ENCODE data around the gene CLEC4G.

CLEC4G gene

DNA sequence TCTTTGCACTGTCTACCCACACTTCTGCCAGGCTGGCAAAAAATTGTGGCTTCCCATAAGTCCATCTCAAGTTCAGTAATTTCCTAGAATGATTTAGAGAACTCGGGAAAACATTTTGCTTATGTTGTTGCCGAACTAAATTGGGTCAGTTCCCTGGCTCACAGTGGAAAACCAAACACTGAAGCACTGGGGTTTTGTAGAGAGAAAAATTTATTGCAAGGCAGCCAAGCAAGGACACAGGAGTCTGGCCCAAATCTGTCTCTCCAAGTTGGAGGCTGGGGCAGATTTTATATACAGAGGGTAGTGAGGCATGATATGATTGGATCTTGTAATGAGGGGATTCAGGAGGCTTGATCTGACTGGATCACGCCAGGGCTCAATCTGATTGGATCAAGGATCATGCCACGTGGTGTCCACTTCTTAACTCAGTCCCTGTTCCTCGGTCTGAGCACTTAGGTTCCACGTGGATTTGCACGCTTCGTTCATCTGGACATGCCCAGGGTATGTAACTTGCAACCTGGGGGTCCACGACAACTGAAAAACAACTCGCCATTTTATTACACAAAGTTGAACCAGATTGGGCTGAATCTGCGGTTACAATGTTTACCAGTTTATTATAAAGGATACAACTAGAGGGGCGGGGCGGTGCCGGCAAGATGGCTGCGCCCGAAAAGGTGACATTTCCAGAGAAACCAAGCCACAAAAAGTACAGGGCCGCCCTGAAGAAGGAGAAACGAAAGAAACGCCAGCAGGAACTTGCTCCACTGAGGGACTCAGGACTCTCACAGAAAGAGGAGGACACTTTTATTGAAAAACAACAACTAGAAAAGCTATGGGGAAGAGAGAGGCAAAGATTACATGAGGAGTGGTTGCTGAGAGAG lies 8.1 kb upstream of the CLEC4G start:
- TF ChIP-seq ISL1 (CRISPR knock-in tag; IDR thresholded peaks at IDR 0.05): no peak
- TF ChIP-seq BACH2 (CRISPR knock-in tag; IDR thresholded peaks at IDR 0.05; ENCODE audit: borderline replicate concordance): no peak
- TF ChIP-seq, protein P1, sequence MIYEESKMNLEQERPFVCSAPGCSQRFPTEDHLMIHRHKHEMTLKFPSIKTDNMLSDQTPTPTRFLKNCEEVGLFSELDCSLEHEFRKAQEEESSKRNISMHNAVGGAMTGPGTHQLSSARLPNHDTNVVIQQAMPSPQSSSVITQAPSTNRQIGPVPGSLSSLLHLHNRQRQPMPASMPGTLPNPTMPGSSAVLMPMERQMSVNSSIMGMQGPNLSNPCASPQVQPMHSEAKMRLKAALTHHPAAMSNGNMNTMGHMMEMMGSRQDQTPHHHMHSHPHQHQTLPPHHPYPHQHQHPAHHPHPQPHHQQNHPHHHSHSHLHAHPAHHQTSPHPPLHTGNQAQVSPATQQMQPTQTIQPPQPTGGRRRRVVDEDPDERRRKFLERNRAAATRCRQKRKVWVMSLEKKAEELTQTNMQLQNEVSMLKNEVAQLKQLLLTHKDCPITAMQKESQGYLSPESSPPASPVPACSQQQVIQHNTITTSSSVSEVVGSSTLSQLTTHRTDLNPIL (CRISPR knock-in tag; IDR thresholded peaks at IDR 0.05; ENCODE audit: low read depth): no peak
- TF ChIP-seq ZNF70 (CRISPR knock-in tag; IDR thresholded peaks at IDR 0.05): no peak
- TF ChIP-seq RARB (CRISPR knock-in tag; IDR thresholded peaks at IDR 0.05): no peak
- TF ChIP-seq PPARA (CRISPR knock-in tag; IDR thresholded peaks at IDR 0.05; ENCODE audit: borderline replicate concordance): no peak
- no peak for TF ChIP-seq ZNF565 (CRISPR knock-in tag; conservative IDR thresholded peaks at IDR 0.05; ENCODE audit: low read depth)
- TF ChIP-seq, protein P2, sequence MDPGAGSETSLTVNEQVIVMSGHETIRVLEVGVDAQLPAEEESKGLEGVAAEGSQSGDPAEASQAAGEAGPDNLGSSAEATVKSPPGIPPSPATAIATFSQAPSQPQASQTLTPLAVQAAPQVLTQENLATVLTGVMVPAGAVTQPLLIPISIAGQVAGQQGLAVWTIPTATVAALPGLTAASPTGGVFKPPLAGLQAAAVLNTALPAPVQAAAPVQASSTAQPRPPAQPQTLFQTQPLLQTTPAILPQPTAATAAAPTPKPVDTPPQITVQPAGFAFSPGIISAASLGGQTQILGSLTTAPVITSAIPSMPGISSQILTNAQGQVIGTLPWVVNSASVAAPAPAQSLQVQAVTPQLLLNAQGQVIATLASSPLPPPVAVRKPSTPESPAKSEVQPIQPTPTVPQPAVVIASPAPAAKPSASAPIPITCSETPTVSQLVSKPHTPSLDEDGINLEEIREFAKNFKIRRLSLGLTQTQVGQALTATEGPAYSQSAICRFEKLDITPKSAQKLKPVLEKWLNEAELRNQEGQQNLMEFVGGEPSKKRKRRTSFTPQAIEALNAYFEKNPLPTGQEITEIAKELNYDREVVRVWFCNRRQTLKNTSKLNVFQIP (CRISPR knock-in tag; IDR thresholded peaks at IDR 0.05; ENCODE audit: borderline replicate concordance, low read depth): no peak
- TF ChIP-seq TCF4 (CRISPR knock-in tag; IDR thresholded peaks at IDR 0.05; ENCODE audit: borderline replicate concordance): no peak
- ATAC-seq: no peak

DNA sequence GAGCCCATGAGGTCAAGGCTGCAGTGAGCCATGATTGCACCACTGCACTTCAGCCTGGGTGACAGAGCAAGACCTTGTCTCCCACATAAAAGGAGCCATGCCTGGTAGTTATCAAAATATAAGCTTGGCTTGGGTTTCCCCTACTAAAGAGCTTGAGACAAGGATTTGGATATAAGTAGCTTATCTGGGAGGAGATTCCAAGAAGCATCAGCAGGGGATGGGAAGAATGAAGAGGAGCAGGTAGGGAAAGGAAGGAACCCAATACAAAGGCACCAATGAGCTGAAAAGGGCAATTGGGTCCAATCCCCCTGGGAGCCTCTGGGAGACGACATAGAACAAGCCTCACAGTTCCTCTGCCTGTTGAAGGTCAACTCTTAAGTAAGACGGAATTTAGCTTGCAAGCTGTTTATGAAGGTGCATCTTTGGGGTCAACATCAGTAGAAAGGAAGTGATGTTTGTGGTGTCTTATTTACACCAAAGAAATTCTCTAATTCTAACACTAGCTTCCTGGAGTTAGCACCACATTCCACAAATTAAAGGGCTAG lies 7.4 kb upstream of the CLEC4G start:
- no peak for ATAC-seq
- TF ChIP-seq CSDC2 (CRISPR knock-in tag; IDR thresholded peaks at IDR 0.05) (no peak), RARB (CRISPR knock-in tag; IDR thresholded peaks at IDR 0.05) (no peak), ZNF70 (CRISPR knock-in tag; IDR thresholded peaks at IDR 0.05) (no peak), OSR1 (CRISPR knock-in tag; IDR thresholded peaks at IDR 0.05) (no peak)
- TF ChIP-seq, protein P3, sequence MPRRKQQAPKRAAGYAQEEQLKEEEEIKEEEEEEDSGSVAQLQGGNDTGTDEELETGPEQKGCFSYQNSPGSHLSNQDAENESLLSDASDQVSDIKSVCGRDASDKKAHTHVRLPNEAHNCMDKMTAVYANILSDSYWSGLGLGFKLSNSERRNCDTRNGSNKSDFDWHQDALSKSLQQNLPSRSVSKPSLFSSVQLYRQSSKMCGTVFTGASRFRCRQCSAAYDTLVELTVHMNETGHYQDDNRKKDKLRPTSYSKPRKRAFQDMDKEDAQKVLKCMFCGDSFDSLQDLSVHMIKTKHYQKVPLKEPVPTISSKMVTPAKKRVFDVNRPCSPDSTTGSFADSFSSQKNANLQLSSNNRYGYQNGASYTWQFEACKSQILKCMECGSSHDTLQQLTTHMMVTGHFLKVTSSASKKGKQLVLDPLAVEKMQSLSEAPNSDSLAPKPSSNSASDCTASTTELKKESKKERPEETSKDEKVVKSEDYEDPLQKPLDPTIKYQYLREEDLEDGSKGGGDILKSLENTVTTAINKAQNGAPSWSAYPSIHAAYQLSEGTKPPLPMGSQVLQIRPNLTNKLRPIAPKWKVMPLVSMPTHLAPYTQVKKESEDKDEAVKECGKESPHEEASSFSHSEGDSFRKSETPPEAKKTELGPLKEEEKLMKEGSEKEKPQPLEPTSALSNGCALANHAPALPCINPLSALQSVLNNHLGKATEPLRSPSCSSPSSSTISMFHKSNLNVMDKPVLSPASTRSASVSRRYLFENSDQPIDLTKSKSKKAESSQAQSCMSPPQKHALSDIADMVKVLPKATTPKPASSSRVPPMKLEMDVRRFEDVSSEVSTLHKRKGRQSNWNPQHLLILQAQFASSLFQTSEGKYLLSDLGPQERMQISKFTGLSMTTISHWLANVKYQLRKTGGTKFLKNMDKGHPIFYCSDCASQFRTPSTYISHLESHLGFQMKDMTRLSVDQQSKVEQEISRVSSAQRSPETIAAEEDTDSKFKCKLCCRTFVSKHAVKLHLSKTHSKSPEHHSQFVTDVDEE (CRISPR knock-in tag; IDR thresholded peaks at IDR 0.05): no peak
- TF ChIP-seq, protein P2 (CRISPR knock-in tag; IDR thresholded peaks at IDR 0.05; ENCODE audit: borderline replicate concordance, low read depth): no peak
- TF ChIP-seq, protein P4, sequence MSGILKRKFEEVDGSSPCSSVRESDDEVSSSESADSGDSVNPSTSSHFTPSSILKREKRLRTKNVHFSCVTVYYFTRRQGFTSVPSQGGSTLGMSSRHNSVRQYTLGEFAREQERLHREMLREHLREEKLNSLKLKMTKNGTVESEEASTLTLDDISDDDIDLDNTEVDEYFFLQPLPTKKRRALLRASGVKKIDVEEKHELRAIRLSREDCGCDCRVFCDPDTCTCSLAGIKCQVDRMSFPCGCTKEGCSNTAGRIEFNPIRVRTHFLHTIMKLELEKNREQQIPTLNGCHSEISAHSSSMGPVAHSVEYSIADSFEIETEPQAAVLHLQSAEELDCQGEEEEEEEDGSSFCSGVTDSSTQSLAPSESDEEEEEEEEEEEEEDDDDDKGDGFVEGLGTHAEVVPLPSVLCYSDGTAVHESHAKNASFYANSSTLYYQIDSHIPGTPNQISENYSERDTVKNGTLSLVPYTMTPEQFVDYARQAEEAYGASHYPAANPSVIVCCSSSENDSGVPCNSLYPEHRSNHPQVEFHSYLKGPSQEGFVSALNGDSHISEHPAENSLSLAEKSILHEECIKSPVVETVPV (CRISPR knock-in tag; IDR thresholded peaks at IDR 0.05): no peak

DNA sequence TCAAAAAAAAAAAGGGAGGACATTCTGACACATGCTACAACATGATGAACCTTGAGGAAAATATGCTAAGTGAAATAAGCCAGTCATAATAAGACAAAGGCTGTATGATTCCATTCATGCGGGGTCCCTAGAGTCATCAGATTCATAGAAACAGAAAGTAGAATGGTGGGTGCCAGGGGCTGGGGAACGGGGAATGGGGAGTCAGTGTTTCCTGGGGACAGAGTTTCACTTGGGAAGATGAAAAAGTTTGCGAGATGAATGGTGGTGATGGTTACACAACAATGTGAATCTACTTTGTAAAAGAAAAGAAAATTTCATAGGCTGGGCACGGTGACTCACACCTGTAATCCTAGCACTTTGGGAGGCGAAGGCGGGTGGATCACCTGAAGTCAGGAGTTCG lies 6.1 kb upstream of the CLEC4G start:
- TF ChIP-seq ZNF8 (CRISPR knock-in tag; IDR thresholded peaks at IDR 0.05) (no peak), TCF4 (CRISPR knock-in tag; IDR thresholded peaks at IDR 0.05; ENCODE audit: borderline replicate concordance) (no peak), ZC3H10 (CRISPR knock-in tag; IDR thresholded peaks at IDR 0.05) (no peak), SNAI2 (CRISPR knock-in tag; IDR thresholded peaks at IDR 0.05) (no peak), ISL1 (CRISPR knock-in tag; IDR thresholded peaks at IDR 0.05) (no peak), CSDC2 (CRISPR knock-in tag; IDR thresholded peaks at IDR 0.05) (no peak), GLIS3 (CRISPR knock-in tag; IDR thresholded peaks at IDR 0.05) (no peak), OSR1 (CRISPR knock-in tag; IDR thresholded peaks at IDR 0.05) (no peak)
- TF ChIP-seq, protein P4 (CRISPR knock-in tag; IDR thresholded peaks at IDR 0.05): no peak
- no peak for ATAC-seq
